K562 (cell line): ENCODE results near the gene PTPN18. TPM values are rescaled to one million over a fixed set of nuclear protein-coding genes. Genes with fewer than 3 reads are reported as not detected.

Source experiments
- ERF ChIP-seq: fragments of 450-650 bp; formaldehyde crosslinking; IDR thresholded peaks from 2 replicates; pipeline ENCODE4 v1.4.0; 2020; ENCODE audit warnings: mild to moderate bottlenecking, mixed read lengths
- ETV6 ChIP-seq, 3 experiments: fragments of 150-350 bp in 1 of 3; sonication (generic) in 1 of 3; formaldehyde crosslinking in 1 of 3; IDR thresholded peaks; 2 replicates each; pipeline versions ENCODE4 v1.6.1 to v1.8.0; 2014 to 2022; ENCODE audit warnings: borderline replicate concordance in 2 of 3, low read depth in 2 of 3, antibody characterized with exemption in 1 of 3, low read length in 1 of 3, mild to moderate bottlenecking in 1 of 3, missing genetic modification reagents in 1 of 3
- JUND ChIP-seq, 2 experiments: IDR thresholded peaks; 2 replicates in 1 of 2; 3 replicates in 1 of 2; pipeline ENCODE4 v1.6.1; 2011; ENCODE audit warnings: borderline replicate concordance in 2 of 2, low read depth in 2 of 2, low read length in 2 of 2, improper control_type of control experiment in 1 of 2, missing biosample characterization in 1 of 2, missing genetic modification characterization in 1 of 2, missing genetic modification reagents in 1 of 2
- MTA3 ChIP-seq: fragments of 450-650 bp; formaldehyde crosslinking; IDR thresholded peaks from 2 replicates; pipeline ENCODE4 v1.6.1; 2017; ENCODE audit warnings: mild to moderate bottlenecking, borderline replicate concordance
- NR1H2 ChIP-seq: sonication (generic); formaldehyde crosslinking; IDR thresholded peaks from 2 replicates; pipeline ENCODE4 v1.4.0; 2020; ENCODE audit warnings: mild to moderate bottlenecking, missing genetic modification reagents
- PRDM10 ChIP-seq: fragments of 450-650 bp; IDR thresholded peaks from 2 replicates; pipeline ENCODE4 v1.6.1; 2018; ENCODE audit not compliant: partially characterized antibody
- REST ChIP-seq, 2 experiments: fragments of 450-650 bp; formaldehyde crosslinking in 1 of 2; IDR thresholded peaks; 2 replicates each; pipeline versions ENCODE4 v1.4.0 to v1.6.1; 2014 to 2020; ENCODE audit warnings: mild to moderate bottlenecking in 2 of 2, borderline replicate concordance in 1 of 2, low read depth in 1 of 2
- SMARCA4 ChIP-seq: fragments of 450-650 bp; IDR thresholded peaks from 2 replicates; pipeline ENCODE4 v1.6.1; 2016
- ZNF444 ChIP-seq: fragments of 250-450 bp; sonication (Bioruptor Pico); IDR thresholded peaks from 2 replicates; pipeline ENCODE4 v1.4.0; 2020; ENCODE audit warnings: mild to moderate bottlenecking, moderate library complexity
- polyA plus RNA-seq, 8 experiments: library from polyadenylated mRNA; depleted of rRNA in 4 of 8; stranded (reverse) in 5 of 8; unstranded in 3 of 8; fragments of >200 nt; fragmentation: Nextera tagmentation in 2 of 8; fragmentation: Illumina TruSeq in 1 of 8; extraction: Ambion mirVana in 2 of 8; extraction: Trizol in 1 of 8; gene quantifications; 2 replicates each; pipeline versions ENCODE4 v1.2.1 to v1.2.3, GENCODE V29; 2011 to 2014; ENCODE audit warnings: inconsistent platforms in 1 of 8, missing spikeins in 1 of 8
- total RNA-seq, 7 experiments: library from RNA; depleted of rRNA in 6 of 7; stranded (reverse); fragments of >200 nt in 6 of 7; fragmentation: Illumina TruSeq in 2 of 7; extraction: Trizol in 2 of 7; gene quantifications; 2 replicates each; pipeline versions ENCODE4 v1.2.1 to v1.2.3, GENCODE V29; 2011 to 2021; ENCODE audit warnings: low replicate concordance in 1 of 7
- TF ChIP-seq, protein P1 (sequence below): fragments of 450-650 bp; formaldehyde crosslinking; IDR thresholded peaks from 2 replicates; pipeline ENCODE4 v1.4.0; 2020; ENCODE audit warnings: mild to moderate bottlenecking, moderate library complexity

Gene PTPN18
- total and polyA plus RNA-seq, 9 of the 15 experiments (the other 6 are each of a cell fraction or from before 2014, with no cell fraction given): 11.6 to 90.7 (median 49.6) TPM

GRCh38 chr2:130337735-130338325 is 18.0 kb upstream of the PTPN18 start (continued):
- TF ChIP-seq MTA3 (no peak), PRDM10 (no peak), ZNF444 (CRISPR knock-in tag) (no peak), REST (IDR thresholded peaks at IDR 0.05; ENCODE audit: borderline replicate concordance) (peak; percentile 16; the same call in 1 of the 2 replicates), REST (CRISPR knock-in tag; IDR thresholded peaks at IDR 0.05; ENCODE audit: low read depth) (no peak), ERF (no peak), NR1H2 (no peak), SMARCA4 (peak; percentile 84), ETV6 (IDR thresholded peaks at IDR 0.05; ENCODE audit: borderline replicate concordance in 1 of 2, low read depth in 2 of 2, low read length in 1 of 2) (no peak), ETV6 (CRISPR knock-in tag; IDR thresholded peaks at IDR 0.05; ENCODE audit: borderline replicate concordance) (no peak), JUND (IDR thresholded peaks at IDR 0.05; ENCODE audit: borderline replicate concordance, low read depth, low read length) (peak; percentile 91), JUND (tag; IDR thresholded peaks at IDR 0.05; ENCODE audit: borderline replicate concordance, low read depth, low read length) (peak; percentile 85; the same call in 2 of the 3 replicates)
- TF ChIP-seq, protein P1, sequence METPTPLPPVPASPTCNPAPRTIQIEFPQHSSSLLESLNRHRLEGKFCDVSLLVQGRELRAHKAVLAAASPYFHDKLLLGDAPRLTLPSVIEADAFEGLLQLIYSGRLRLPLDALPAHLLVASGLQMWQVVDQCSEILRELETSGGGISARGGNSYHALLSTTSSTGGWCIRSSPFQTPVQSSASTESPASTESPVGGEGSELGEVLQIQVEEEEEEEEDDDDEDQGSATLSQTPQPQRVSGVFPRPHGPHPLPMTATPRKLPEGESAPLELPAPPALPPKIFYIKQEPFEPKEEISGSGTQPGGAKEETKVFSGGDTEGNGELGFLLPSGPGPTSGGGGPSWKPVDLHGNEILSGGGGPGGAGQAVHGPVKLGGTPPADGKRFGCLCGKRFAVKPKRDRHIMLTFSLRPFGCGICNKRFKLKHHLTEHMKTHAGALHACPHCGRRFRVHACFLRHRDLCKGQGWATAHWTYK (CRISPR knock-in tag): no peak
